Heart left ventricle (tissue), 16 donors: ENCODE results near the gene RAB1B. TPM values are rescaled to one million over a fixed set of nuclear protein-coding genes. Genes with fewer than 3 reads are reported as not detected.

Experiments
- ATAC-seq, 4 donors: fragments of 200-7000 bp; cut with Tn5 transposase; one replicate each; pipeline ENCODE4 v1.9.1; 2020 to 2022; ENCODE audit warnings: moderate library complexity in 4 of 4, mild to moderate bottlenecking in 3 of 4, moderate number of reproducible peaks in 1 of 4
- DNase-seq, 5 donors: peaks; one replicate each; pipeline ENCODE4 v3.0.0-alpha.2; 2020
- H3K27ac ChIP-seq, 12 donors: fragments of 200-600 bp; sonication (generic) in 4 of 12; one replicate each; pipeline versions ENCODE4 v1.5.0 to v1.8.0; 2016 to 2022; ENCODE audit warnings: mild to moderate bottlenecking in 2 of 12
- H3K27me3 ChIP-seq, 9 donors: fragments of 200-600 bp; sonication (generic) in 2 of 9; one replicate each; pipeline versions ENCODE4 v1.5.1 to v1.8.0; 2016 to 2022; ENCODE audit warnings: mild to moderate bottlenecking in 3 of 9
- H3K36me3 ChIP-seq, 9 donors: fragments of 200-600 bp; sonication (generic) in 2 of 9; one replicate each; pipeline versions ENCODE4 v1.5.0 to v1.8.0; 2018 to 2022; ENCODE audit warnings: mild to moderate bottlenecking in 2 of 9
- H3K4me1 ChIP-seq, 12 donors: fragments of 200-600 bp; sonication (generic) in 4 of 12; one replicate each; pipeline versions ENCODE4 v1.5.0 to v1.8.0; 2016 to 2022; ENCODE audit warnings: mild to moderate bottlenecking in 3 of 12
- H3K4me3 ChIP-seq, 12 donors: fragments of 200-600 bp; sonication (generic) in 4 of 12; one replicate each; pipeline versions ENCODE4 v1.5.0 to v1.8.0; 2017 to 2022; ENCODE audit warnings: mild to moderate bottlenecking in 9 of 12, moderate library complexity in 4 of 12
- H3K9me3 ChIP-seq, 12 donors: fragments of 200-600 bp; sonication (generic) in 4 of 12; one replicate each; pipeline versions ENCODE4 v1.5.0 to v1.8.0; 2016 to 2022; ENCODE audit warnings: mild to moderate bottlenecking in 1 of 12
- POLR2A ChIP-seq, 2 donors: fragments of 450-650 bp; IDR thresholded peaks; one replicate each; pipeline ENCODE4 v1.6.1; 2017; ENCODE audit warnings: antibody characterized with exemption in 2 of 2, mild to moderate bottlenecking in 2 of 2, moderate library complexity in 2 of 2
- WGBS, 4 donors: extraction: QIAGEN DNeasy Blood & Tissue Kit in 2 of 4; methylation state at CpG; one replicate each; pipeline versions ENCODE4 v1.1.5 to v1.1.7; 2013 to 2018; 5-methylcytosine and 5-hydroxymethylcytosine counted together
- intact Hi-C, 10 donors: fragments of 100-400 bp; cut with DNase I; formaldehyde crosslinking; loops; one replicate each; pipeline versions ENCODE4 v1.11.1 to v1.14.2; 2022
- polyA plus RNA-seq, 2 donors: library from polyadenylated mRNA; stranded (reverse); fragments of 200-250 nt; gene quantifications; one replicate each; pipeline ENCODE4 v1.2.3, GENCODE V29; 2013
- total RNA-seq, 9 donors: library from RNA; depleted of rRNA in 2 of 9; stranded (reverse); fragments of >200 nt in 2 of 9; fragmentation: NEBNext Ultra II Directional in 3 of 9; extraction: Animal tissue kit (Norgen Biotek cat#: 25700) in 3 of 9; gene quantifications; one replicate each; pipeline versions ENCODE4 v1.1.0 to v1.2.4, GENCODE V29; 2016 to 2023
- TF ChIP-seq, protein P1 (sequence below), 12 donors: fragments of 200-600 bp; sonication (generic) in 4 of 12; IDR thresholded peaks; one replicate each; pipeline versions ENCODE4 v1.5.0 to v1.8.0; 2018 to 2022; ENCODE audit warnings: antibody characterized with exemption in 12 of 12, mild to moderate bottlenecking in 5 of 12
- donor health status: ischemic (EF 13 %, LVEDD 7.1; RV severe dilation, severe dysfunction).
- donor health status: healthy with polysubstance abuse.
- donor health status: DM: no; HTN: yes; CAD: no.
- donor health status: DM: no; HTN: no; CAD: no.
- donor health status: ischemic (EF 25% LVEDD 6.9; RV normal size, moderate dysfunction).
- donor health status: ischemic (EF 25% LVEDD 5.7; RV mildly dilated, moderate dysfunction).
- donor health status: healthy.
- donor health status: DM: yes; HTN: yes; CAD: no.
- donor health status: ischemic (EF 35%, LVEDD 5.7; RV mildly dilated, moderate dysfunction).
- donor health status: nonischemic (EF 11% LVEDD 7.7; RV severe dilation, severe dysfunction).
- donor health status: DM: yes; HTN: yes; CAD: no.
- donor health status: PGD.
- donor health status: ischemic (EF 29% LVEDD 5.4; RV normal size, mild dysfunction).
- donor health status: nonischemic (EF 23%, LVEDD 6.1; RV moderate dilation, normal function).

Gene RAB1B
- total and polyA plus RNA-seq, 11 donors: 111 to 178 (median 135) TPM

GRCh38 chr11:66282468-66283455 lies 14.3 kb downstream of the RAB1B start:
- peak; percentile 75 to 87 (median 82) for ATAC-seq
- intact Hi-C loops: loop anchor here in 9 of 10 donors (1.0 to 10.0 kb wide), 3 partner anchors 58 to 60 kb away; no protein-coding TSS in a partner anchor

GRCh38 chr11:66283461-66284105 lies 15.1 kb downstream of the RAB1B start:
- H3K4me3 ChIP-seq: no peak overlapping the region
- DNase-seq (peak in 1 of 5 donors; percentile 19), ATAC-seq (no peak)
- no peaks in the 10 kb centered on the region for H3K9me3 ChIP-seq
- H3K4me1 ChIP-seq: peaks cover 0 to 51% (median 34%) of the 10 kb centered on the region in 12 donors
- intact Hi-C loops: loop anchor here in 6 of 10 donors (2.0 to 10.0 kb wide), 2 partner anchors 59 to 61 kb away; no protein-coding TSS in a partner anchor
- TF ChIP-seq POLR2A (IDR thresholded peaks at IDR 0.05): no peak
- TF ChIP-seq, protein P1, sequence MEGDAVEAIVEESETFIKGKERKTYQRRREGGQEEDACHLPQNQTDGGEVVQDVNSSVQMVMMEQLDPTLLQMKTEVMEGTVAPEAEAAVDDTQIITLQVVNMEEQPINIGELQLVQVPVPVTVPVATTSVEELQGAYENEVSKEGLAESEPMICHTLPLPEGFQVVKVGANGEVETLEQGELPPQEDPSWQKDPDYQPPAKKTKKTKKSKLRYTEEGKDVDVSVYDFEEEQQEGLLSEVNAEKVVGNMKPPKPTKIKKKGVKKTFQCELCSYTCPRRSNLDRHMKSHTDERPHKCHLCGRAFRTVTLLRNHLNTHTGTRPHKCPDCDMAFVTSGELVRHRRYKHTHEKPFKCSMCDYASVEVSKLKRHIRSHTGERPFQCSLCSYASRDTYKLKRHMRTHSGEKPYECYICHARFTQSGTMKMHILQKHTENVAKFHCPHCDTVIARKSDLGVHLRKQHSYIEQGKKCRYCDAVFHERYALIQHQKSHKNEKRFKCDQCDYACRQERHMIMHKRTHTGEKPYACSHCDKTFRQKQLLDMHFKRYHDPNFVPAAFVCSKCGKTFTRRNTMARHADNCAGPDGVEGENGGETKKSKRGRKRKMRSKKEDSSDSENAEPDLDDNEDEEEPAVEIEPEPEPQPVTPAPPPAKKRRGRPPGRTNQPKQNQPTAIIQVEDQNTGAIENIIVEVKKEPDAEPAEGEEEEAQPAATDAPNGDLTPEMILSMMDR (IDR thresholded peaks at IDR 0.05): no peak
- WGBS, 4 donors: 78 to 87% (median 84%) methylated on average over 9 to 14 of the region's 14 CpGs
- no peaks in the 10 kb centered on the region for H3K27me3 ChIP-seq
- H3K27ac ChIP-seq: no peak overlapping the region
- H3K36me3 ChIP-seq: peaks cover 0 to 23% (median 8%) of the 10 kb centered on the region in 9 donors

More at GRCh38 chr11:66282468-66283455, 14.3 kb downstream of the RAB1B start:
- Histone ChIP-seq H3K9me3 (no peaks in the 10 kb centered on the region), H3K4me1 (peaks cover 0 to 48% (median 28%) of the 10 kb centered on the region in 12 donors), H3K4me3 (no peak overlapping the region), H3K36me3 (peaks cover 0 to 23% (median 8%) of the 10 kb centered on the region in 9 donors), H3K27ac (no peak overlapping the region), H3K27me3 (no peaks in the 10 kb centered on the region)
- WGBS, 4 donors: 14 to 37% (median 25%) methylated on average over 12 to 35 of the region's 35 CpGs
- peak; percentile 96 to 99 (median 97) for DNase-seq
- no peak for TF ChIP-seq POLR2A (IDR thresholded peaks at IDR 0.05)
- TF ChIP-seq, protein P1 (IDR thresholded peaks at IDR 0.05): peak; percentile 96 to 100 (median 98)

- ATAC-seq (no peak), DNase-seq (peak in 1 of 5 donors; percentile 21)
- H3K36me3 ChIP-seq: peaks cover 0 to 23% (median 8%) of the 10 kb centered on the region in 9 donors
- H3K4me3 ChIP-seq: no peak overlapping the region
- no peaks in the 10 kb centered on the region for H3K9me3 ChIP-seq
- intact Hi-C loops: loop anchor here in 5 of 10 donors (10.0 kb wide), 1 partner anchor 60 kb away; no protein-coding TSS in a partner anchor
- no peaks in the 10 kb centered on the region for H3K27me3 ChIP-seq
- 91 to 96% (median 96%) methylated on average over 16 of the region's 16 CpGs for WGBS, 4 donors
- peaks cover 0 to 53% (median 34%) of the 10 kb centered on the region in 12 donors for H3K4me1 ChIP-seq
- peak overlapping the region in 3 of 12 donors; percentile 30 to 65 (median 40) for H3K27ac ChIP-seq
- TF ChIP-seq, protein P1 (IDR thresholded peaks at IDR 0.05): no peak
- no peak for TF ChIP-seq POLR2A (IDR thresholded peaks at IDR 0.05)
Observed at GRCh38 chr11:66284526-66285078, 16.2 kb downstream of the RAB1B start.
